Omental fat pad (tissue), 4 donors: Measurements from ENCODE around the gene DAGLA. TPM values are rescaled to one million over a fixed set of nuclear protein-coding genes. Genes with fewer than 3 reads are reported as not detected.

Experiments
- ATAC-seq: fragments of 150-250 bp; one replicate; pipeline ENCODE4 v1.9.1; 2016; ENCODE audit warnings: mild to moderate bottlenecking, moderate library complexity; ENCODE audit not compliant: low FRiP score
- DNase-seq: peaks from one replicate; pipeline ENCODE4 v3.0.0-alpha.2; 2019; ENCODE audit warnings: low spot score
- total RNA-seq, 4 donors: library from RNA; depleted of rRNA; stranded (reverse); fragments of >200 nt; gene quantifications; one replicate each; pipeline ENCODE4 v1.1.0, GENCODE V29; 2016
- TF ChIP-seq, protein P1 (sequence below), 3 donors: fragments of 450-650 bp; IDR thresholded peaks; one replicate each; pipeline ENCODE4 v1.5.1; 2016 to 2017; ENCODE audit warnings: antibody characterized with exemption in 3 of 3, mild to moderate bottlenecking in 3 of 3, moderate library complexity in 2 of 3

Gene DAGLA
- total RNA-seq, 4 donors from 2014 or later = 1.4 to 4.6 (median 2.8) TPM

DNA sequence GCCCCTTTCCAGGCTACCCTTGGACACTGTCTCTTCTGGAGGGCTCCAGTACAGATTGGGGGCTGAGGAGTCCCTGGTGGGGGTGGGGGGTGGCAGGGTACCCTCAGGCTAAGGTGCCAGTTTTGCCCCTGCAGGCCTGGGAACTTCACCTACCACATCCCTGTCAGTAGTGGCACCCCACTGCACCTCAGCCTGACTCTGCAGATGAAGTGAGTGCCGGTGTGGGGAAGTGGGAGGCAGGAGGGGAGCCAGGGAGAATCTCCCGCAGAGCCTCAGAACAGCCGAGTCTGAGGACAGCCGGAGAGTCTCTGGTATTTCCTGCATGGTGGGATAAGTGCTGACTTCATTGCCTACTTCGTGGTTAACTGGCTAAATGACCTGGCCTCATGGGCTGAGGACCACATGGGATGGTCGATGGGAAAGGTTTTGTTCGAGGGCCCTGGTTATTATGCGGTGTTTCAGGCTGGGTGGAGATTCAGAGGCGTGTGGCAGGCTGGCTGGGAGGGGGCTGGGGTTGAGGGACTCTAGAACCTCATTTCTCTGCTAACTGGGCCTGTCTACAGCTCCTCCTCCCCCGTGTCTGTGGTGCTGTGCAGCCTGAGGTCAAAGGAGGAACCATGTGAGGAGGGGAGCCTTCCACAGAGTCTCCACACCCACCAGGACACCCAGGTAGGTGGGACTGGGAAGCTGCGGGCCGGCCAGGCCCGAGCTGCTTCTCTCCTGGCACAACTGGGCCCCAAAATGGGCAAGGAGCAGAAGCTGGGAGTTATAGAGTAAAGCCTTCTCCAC is 103.7 kb downstream of the DAGLA start:
- TF ChIP-seq, protein P1, sequence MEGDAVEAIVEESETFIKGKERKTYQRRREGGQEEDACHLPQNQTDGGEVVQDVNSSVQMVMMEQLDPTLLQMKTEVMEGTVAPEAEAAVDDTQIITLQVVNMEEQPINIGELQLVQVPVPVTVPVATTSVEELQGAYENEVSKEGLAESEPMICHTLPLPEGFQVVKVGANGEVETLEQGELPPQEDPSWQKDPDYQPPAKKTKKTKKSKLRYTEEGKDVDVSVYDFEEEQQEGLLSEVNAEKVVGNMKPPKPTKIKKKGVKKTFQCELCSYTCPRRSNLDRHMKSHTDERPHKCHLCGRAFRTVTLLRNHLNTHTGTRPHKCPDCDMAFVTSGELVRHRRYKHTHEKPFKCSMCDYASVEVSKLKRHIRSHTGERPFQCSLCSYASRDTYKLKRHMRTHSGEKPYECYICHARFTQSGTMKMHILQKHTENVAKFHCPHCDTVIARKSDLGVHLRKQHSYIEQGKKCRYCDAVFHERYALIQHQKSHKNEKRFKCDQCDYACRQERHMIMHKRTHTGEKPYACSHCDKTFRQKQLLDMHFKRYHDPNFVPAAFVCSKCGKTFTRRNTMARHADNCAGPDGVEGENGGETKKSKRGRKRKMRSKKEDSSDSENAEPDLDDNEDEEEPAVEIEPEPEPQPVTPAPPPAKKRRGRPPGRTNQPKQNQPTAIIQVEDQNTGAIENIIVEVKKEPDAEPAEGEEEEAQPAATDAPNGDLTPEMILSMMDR (IDR thresholded peaks at IDR 0.05) = no peak
- DNase-seq (no peak), ATAC-seq (no peak)

DNA sequence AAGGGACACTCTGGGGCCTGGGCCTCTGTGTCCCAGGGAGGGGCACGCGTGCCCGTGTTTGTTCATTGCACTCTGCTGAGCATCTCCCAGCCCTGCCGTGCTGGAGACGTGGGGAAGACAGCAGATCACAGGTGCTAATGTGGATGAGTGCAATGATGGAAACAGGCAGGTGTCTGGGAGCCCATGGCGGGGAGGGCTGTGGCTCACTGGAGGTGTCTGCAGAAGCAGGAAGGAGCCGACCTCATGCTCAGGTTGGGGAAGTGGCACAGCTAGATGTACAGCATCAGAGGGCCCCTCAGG is 104.3 kb downstream of the DAGLA start:
- TF ChIP-seq, protein P1 (IDR thresholded peaks at IDR 0.05) = no peak
- DNase-seq = no peak
- ATAC-seq = no peak

DNA sequence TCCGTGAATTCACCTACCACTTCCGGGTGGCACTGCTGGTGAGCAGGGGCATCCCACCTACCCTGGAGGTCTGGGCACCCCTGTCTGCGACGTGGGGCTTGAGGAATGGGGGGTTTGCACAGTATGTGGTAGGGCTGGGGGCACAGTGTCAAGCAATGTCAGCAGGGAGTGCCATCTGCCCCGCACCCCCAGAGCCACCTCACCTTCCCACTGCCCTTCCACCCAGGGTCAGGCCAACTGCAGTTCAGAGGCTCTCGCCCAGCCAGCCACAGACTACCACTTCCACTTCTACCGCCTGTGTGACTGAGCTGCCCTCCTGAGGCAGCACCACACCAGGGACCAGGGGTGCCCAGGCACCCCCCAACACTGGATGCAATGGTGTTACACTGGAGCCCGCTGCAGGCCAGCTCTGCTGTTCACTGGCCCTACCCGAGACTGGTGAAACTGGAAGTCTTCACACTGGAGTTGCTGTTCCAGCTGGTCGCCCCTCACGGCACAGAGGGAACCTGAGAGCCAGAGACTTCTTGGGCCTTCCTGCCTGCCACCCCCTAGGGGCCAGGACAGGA is 105.7 kb downstream of the DAGLA start:
- no peak for ATAC-seq
- DNase-seq = no peak
- TF ChIP-seq, protein P1 (IDR thresholded peaks at IDR 0.05) = no peak

DNA sequence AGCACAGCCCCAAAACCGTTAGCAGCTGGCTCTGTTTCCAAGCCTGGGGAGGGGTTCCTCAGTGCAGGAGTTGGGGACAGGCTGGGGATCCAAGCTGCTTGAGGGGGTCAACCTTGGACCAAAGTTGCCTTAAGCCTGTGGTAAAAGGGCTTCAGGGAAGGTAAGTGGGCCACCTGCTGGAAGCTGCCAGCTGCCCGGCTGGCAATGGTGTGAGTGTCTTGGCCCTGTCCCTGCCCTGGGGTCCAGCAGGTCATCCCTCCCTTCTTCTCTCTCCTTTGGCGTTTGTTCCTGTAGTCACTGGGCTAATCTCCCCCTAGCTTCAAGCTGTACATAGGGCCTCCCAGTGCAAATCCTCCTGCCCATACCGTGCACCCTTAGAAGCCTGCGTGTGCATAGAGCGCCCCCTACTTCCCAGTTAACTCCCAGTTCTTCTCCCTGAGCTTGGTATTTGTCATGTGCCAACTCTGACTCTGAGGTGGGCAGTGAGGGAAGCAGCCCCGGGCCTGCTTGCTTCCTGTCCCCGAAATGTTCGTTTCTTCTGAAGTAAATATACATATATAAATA is 107.8 kb downstream of the DAGLA start:
- TF ChIP-seq, protein P1 (IDR thresholded peaks at IDR 0.05) = no peak
- ATAC-seq = peak; percentile 20
- DNase-seq = no peak

DNA sequence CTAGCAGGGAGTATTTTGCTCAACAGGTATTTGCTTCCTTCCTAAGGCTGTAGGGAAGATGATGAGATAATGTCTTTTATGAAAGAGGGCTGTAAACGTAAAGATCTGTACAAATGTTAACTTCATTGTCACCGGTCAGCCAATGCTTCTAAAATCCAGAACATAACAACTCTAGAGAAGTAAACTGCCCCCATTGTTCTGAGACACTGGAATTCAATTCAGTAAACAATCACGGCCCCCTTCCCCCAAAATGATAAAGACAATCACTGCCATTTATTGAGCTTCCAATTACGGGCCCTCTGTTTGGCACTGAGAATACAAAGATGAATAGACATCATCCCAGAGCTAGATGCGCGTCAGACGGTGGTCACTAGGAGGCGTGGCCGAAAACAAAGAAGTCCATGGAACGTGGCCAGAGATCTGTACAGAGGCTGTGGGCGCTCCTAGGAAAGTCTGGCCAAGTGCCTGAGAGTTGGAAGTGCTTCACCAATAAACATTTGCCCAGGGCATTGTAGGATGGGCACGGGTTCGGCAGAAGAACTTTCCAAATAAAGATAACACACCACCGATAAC is 111.6 kb downstream of the DAGLA start:
- peak; percentile 65 for ATAC-seq
- TF ChIP-seq, protein P1 (IDR thresholded peaks at IDR 0.05) = no peak
- peak; percentile 70 for DNase-seq

GRCh38 chr11:61792310-61793082 is 112.3 kb downstream of the DAGLA start, which contains the start of the genes FEN1 and TMEM258:
FEN1 (plus strand) TSS chr11:61792911; CDS start chr11:61795362, 2,451 bp downstream.
TMEM258 (minus strand) TSS chr11:61792599; CDS start chr11:61792558, 41 bp downstream.
- TF ChIP-seq, protein P1 (IDR thresholded peaks at IDR 0.05) = no peak
- ATAC-seq = peak; percentile 67
- DNase-seq = peak; percentile 81
